GM19035 (cell line): Measurements from ENCODE around the gene ABCF2.

Source experiments
- ATAC-seq: cut with Tn5 transposase; IDR thresholded peaks from one replicate; pipeline ENCODE4 v1.9.1; 2021; ENCODE audit not compliant: unreplicated experiment

ABCF2 gene

GRCh38 chr7:151197932-151198331 lies 29.1 kb downstream of the ABCF2 start:
- no peak for ATAC-seq

- no peak for ATAC-seq
These were observed 31.2 kb downstream of the ABCF2 start for GRCh38 chr7:151195616-151196450.

GRCh38 chr7:151194188-151194587 lies 32.8 kb downstream of the ABCF2 start:
- no peak for ATAC-seq

- ATAC-seq = no peak
These were observed 33.6 kb downstream of the ABCF2 start for GRCh38 chr7:151193203-151193978.

- ATAC-seq = no peak
These were observed 34.9 kb downstream of the ABCF2 start for GRCh38 chr7:151192002-151192539.

GRCh38 chr7:151191544-151191943 lies 35.5 kb downstream of the ABCF2 start:
- ATAC-seq = no peak

GRCh38 chr7:151189038-151189437 lies 38.0 kb downstream of the ABCF2 start:
- ATAC-seq = no peak

GRCh38 chr7:151188252-151188542 lies 38.8 kb downstream of the ABCF2 start:
- ATAC-seq = no peak

- no peak for ATAC-seq
These were observed 39.4 kb downstream of the ABCF2 start for GRCh38 chr7:151187409-151188251.

- no peak for ATAC-seq
These were observed 40.2 kb downstream of the ABCF2 start, which contains the start of gene ASB10 for GRCh38 chr7:151186640-151187408. ASB10 (minus strand) TSS chr7:151187250; CDS start chr7:151187130, 120 bp downstream.

GRCh38 chr7:151185762-151186639 lies 41.0 kb downstream of the ABCF2 start:
- ATAC-seq = no peak

GRCh38 chr7:151181011-151181431 lies 46.0 kb downstream of the ABCF2 start:
- no peak for ATAC-seq

GRCh38 chr7:151179946-151180345 lies 47.1 kb downstream of the ABCF2 start:
- ATAC-seq = no peak

GRCh38 chr7:151179287-151179860 lies 47.6 kb downstream of the ABCF2 start:
- ATAC-seq = no peak

- no peak for ATAC-seq
These were observed 48.2 kb downstream of the ABCF2 start for GRCh38 chr7:151178831-151179230.

- no peak for ATAC-seq
These were observed 48.8 kb downstream of the ABCF2 start for GRCh38 chr7:151178236-151178635.

GRCh38 chr7:151177310-151177709 lies 49.7 kb downstream of the ABCF2 start:
- ATAC-seq = no peak

- ATAC-seq = no peak
These were observed 50.6 kb downstream of the ABCF2 start for GRCh38 chr7:151176401-151176800.

GRCh38 chr7:151175793-151176311 lies 51.2 kb downstream of the ABCF2 start:
- ATAC-seq = no peak
